Measurements from ENCODE around the gene E2F4.

E2F4 gene

GRCh38 chr16:67191995-67192681, at the start of gene E2F4:
Gene E2F4, plus strand, starts transcription at chr16:67192155. Its CDS starts 73 bp downstream, at chr16:67192228.
- DNase-seq: peak; percentile 77

- no peak for DNase-seq
These were observed 49.6 kb upstream of the E2F4 start for GRCh38 chr16:67142342-67142741.

GRCh38 chr16:67144943-67145342, 47.0 kb upstream of the E2F4 start:
- no peak for DNase-seq

GRCh38 chr16:67145746-67146145, 46.2 kb upstream of the E2F4 start:
- no peak for DNase-seq

- DNase-seq: no peak
These were observed 45.2 kb upstream of the E2F4 start for GRCh38 chr16:67146523-67147357.

GRCh38 chr16:67147437-67148140, 44.4 kb upstream of the E2F4 start:
- DNase-seq: no peak

- no peak for DNase-seq
These were observed 43.7 kb upstream of the E2F4 start for GRCh38 chr16:67148221-67148620.

GRCh38 chr16:67148656-67149275, 43.2 kb upstream of the E2F4 start:
- no peak for DNase-seq

- DNase-seq: no peak
These were observed 42.5 kb upstream of the E2F4 start for GRCh38 chr16:67149276-67150046.

GRCh38 chr16:67150047-67150832, 41.7 kb upstream of the E2F4 start:
- DNase-seq: no peak

GRCh38 chr16:67150833-67151396, 41.0 kb upstream of the E2F4 start, which contains the start of gene B3GNT9:
Gene B3GNT9, minus strand, starts transcription at chr16:67150998. Its CDS starts 513 bp downstream, at chr16:67150485.
- DNase-seq: no peak

GRCh38 chr16:67151431-67152097, 40.4 kb upstream of the E2F4 start:
- DNase-seq: no peak

GRCh38 chr16:67154578-67155294, 37.2 kb upstream of the E2F4 start:
- DNase-seq: no peak

GRCh38 chr16:67155295-67156142, 36.4 kb upstream of the E2F4 start:
- peak; percentile 68 for DNase-seq

GRCh38 chr16:67156143-67156844, 35.7 kb upstream of the E2F4 start:
- no peak for DNase-seq

GRCh38 chr16:67157106-67157748, 34.7 kb upstream of the E2F4 start:
- no peak for DNase-seq

GRCh38 chr16:67157892-67158635, 33.9 kb upstream of the E2F4 start:
- no peak for DNase-seq
